Astrocyte (in vitro differentiated cells and primary cell): ENCODE measurements around the gene FOXA1. TPM values are rescaled to one million over a fixed set of nuclear protein-coding genes. Genes with fewer than 3 reads are reported as not detected.

Experiments
- DNase-seq: peaks from one replicate; pipeline ENCODE4 v3.0.0-alpha.2; 2010; ENCODE audit warnings: low read depth
- FAIRE-seq: peaks from 2 replicates; lab custom pipeline; 2011; peaks lifted over from hg19 to GRCh38; lab: Jason Lieb, UNC
- H2AFZ ChIP-seq: 2 replicates; pipeline ENCODE4 v1.6.0; 2012; ENCODE audit warnings: low read depth, low read length, inconsistent platforms
- H3K27ac ChIP-seq: 2 replicates; pipeline ENCODE4 v1.5.1; 2011; ENCODE audit warnings: low read depth, low read length, inconsistent platforms
- H3K27me3 ChIP-seq: 2 replicates; pipeline ENCODE4 v1.6.0; 2011; ENCODE audit warnings: low read length, inconsistent platforms; ENCODE audit not compliant: insufficient read depth
- H3K36me3 ChIP-seq: 2 replicates; pipeline ENCODE4 v1.5.1; 2011; ENCODE audit warnings: low read length, inconsistent platforms; ENCODE audit not compliant: insufficient read depth
- H3K4me1 ChIP-seq: 2 replicates; pipeline ENCODE4 v1.5.1; 2011; ENCODE audit warnings: low read length, inconsistent platforms; ENCODE audit not compliant: insufficient read depth
- H3K4me2 ChIP-seq: 2 replicates; pipeline ENCODE4 v1.6.0; 2012; ENCODE audit warnings: low read length, inconsistent platforms
- H3K4me3 ChIP-seq: 2 replicates; pipeline ENCODE4 v1.5.1; 2011; ENCODE audit warnings: low read depth, mild to moderate bottlenecking, low read length, inconsistent platforms; ENCODE audit not compliant: insufficient read depth
- H3K79me2 ChIP-seq: 2 replicates; pipeline ENCODE4 v1.6.0; 2012; ENCODE audit warnings: mild to moderate bottlenecking, low read length, inconsistent platforms; ENCODE audit not compliant: insufficient read depth
- H3K9ac ChIP-seq: 2 replicates; pipeline ENCODE4 v1.6.0; 2012; ENCODE audit warnings: mild to moderate bottlenecking, low read length, inconsistent platforms
- H3K9me3 ChIP-seq: 2 replicates; pipeline ENCODE4 v1.5.1; 2012; ENCODE audit warnings: low read depth, mild to moderate bottlenecking, low read length, inconsistent platforms; ENCODE audit not compliant: insufficient read depth
- H4K20me1 ChIP-seq: 2 replicates; pipeline ENCODE4 v1.6.0; 2012; ENCODE audit warnings: low read length, inconsistent platforms; ENCODE audit not compliant: insufficient read depth
- H3K27ac Mint-ChIP-seq: one replicate; pipeline ENCODE4 v1.8.0; 2021; ENCODE audit warnings: mild to moderate bottlenecking, mixed read lengths; ENCODE audit not compliant: unreplicated experiment
- H3K27me3 Mint-ChIP-seq: one replicate; pipeline ENCODE4 v1.8.0; 2021; ENCODE audit warnings: low read depth, mixed read lengths; ENCODE audit not compliant: unreplicated experiment
- H3K36me3 Mint-ChIP-seq: one replicate; pipeline ENCODE4 v1.8.0; 2021; ENCODE audit warnings: low read depth, mixed read lengths; ENCODE audit not compliant: unreplicated experiment
- H3K4me1 Mint-ChIP-seq: one replicate; pipeline ENCODE4 v1.8.0; 2021; ENCODE audit warnings: low read depth, mixed read lengths; ENCODE audit not compliant: unreplicated experiment
- H3K4me3 Mint-ChIP-seq: one replicate; pipeline ENCODE4 v1.8.0; 2021; ENCODE audit warnings: mild to moderate bottlenecking, moderate library complexity, mixed read lengths; ENCODE audit not compliant: unreplicated experiment
- H3K9me3 Mint-ChIP-seq: one replicate; pipeline ENCODE4 v1.8.0; 2021; ENCODE audit warnings: mild to moderate bottlenecking, mixed read lengths; ENCODE audit not compliant: unreplicated experiment
- EZH2 ChIP-seq: IDR thresholded peaks from 2 replicates; pipeline ENCODE4 v1.6.1; 2012; ENCODE audit warnings: mild to moderate bottlenecking, low read length, inconsistent platforms; ENCODE audit not compliant: insufficient read depth
- total RNA-seq: library from RNA; stranded (reverse); gene quantifications from 2 replicates; pipeline ENCODE4 v1.2.1, GENCODE V29; 2021
- TF ChIP-seq, protein P1 (sequence below): IDR thresholded peaks from 2 replicates; pipeline ENCODE4 v1.5.1; 2011; ENCODE audit warnings: low read depth, mild to moderate bottlenecking, inconsistent platforms, low read length, moderate library complexity; ENCODE audit not compliant: insufficient read depth

FOXA1 gene
- total RNA-seq, 1 donor from 2014 or later = 0.11 TPM

DNA sequence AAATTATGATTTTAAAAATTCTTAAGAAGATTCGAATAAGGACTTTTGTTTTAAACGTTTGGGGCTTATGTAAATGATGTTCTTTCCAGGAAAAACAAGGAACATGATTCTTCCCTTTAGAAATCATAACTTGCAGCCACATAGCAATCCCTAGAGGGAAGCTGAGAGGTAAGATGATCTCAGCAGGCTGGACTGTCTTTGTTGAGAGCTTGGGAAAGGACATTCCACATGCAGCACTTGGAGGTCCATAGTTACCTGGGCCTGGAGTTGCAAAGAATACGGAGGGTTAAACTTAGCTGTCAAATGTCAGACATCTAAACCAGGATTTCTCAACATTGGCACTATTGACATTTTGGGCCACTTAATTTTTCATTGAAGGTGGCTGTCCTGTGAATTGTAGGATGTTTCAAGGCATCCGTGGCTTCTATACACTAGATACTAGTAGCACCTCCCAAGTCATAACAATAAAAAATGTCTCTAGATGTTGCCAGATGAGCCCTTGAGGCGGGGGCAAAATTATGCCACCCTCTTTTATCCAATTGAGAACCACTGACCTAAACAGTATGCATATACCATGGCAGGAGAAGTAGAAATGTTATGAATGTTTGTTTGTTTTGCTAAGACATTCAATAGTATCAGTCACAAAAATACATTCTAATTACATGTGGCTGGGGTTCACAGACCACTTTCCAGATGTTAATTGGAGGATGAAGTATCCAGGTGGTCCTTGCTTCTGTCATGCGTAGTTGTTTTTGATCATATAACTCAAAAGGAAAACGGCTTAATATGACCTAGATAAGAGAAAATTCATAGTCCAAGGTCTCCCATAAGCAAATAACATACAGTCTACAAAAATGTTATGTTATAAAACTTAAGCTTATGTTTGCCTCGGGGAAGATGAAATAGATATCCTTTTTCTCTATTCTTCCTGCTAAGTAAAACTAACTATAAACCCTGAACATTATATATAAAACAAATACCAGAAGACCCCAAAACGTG is 30.8 kb upstream of the FOXA1 start:
- FAIRE-seq (no peak), DNase-seq (no peak)
- Mint-ChIP-seq H3K36me3 (no peaks in the 10 kb centered on the region), H3K4me1 (no peaks in the 10 kb centered on the region), H3K27ac (no peak overlapping the region), H3K9me3 (peaks cover 11% of the 10 kb centered on the region), H3K27me3 (peaks cover 30% of the 10 kb centered on the region), H3K4me3 (no peak overlapping the region)
- no peak overlapping the region for H3K9ac ChIP-seq
- H3K27ac ChIP-seq = no peak overlapping the region
- H4K20me1 ChIP-seq = no peaks in the 10 kb centered on the region
- no peaks in the 10 kb centered on the region for H3K9me3 ChIP-seq
- H3K27me3 ChIP-seq = no peaks in the 10 kb centered on the region
- no peak overlapping the region for H3K4me3 ChIP-seq
- H2AFZ ChIP-seq = no peak overlapping the region
- TF ChIP-seq, protein P1, sequence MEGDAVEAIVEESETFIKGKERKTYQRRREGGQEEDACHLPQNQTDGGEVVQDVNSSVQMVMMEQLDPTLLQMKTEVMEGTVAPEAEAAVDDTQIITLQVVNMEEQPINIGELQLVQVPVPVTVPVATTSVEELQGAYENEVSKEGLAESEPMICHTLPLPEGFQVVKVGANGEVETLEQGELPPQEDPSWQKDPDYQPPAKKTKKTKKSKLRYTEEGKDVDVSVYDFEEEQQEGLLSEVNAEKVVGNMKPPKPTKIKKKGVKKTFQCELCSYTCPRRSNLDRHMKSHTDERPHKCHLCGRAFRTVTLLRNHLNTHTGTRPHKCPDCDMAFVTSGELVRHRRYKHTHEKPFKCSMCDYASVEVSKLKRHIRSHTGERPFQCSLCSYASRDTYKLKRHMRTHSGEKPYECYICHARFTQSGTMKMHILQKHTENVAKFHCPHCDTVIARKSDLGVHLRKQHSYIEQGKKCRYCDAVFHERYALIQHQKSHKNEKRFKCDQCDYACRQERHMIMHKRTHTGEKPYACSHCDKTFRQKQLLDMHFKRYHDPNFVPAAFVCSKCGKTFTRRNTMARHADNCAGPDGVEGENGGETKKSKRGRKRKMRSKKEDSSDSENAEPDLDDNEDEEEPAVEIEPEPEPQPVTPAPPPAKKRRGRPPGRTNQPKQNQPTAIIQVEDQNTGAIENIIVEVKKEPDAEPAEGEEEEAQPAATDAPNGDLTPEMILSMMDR = no peak
- no peak for TF ChIP-seq EZH2
- no peaks in the 10 kb centered on the region for H3K79me2 ChIP-seq
- no peak overlapping the region for H3K4me2 ChIP-seq
- H3K4me1 ChIP-seq = peaks cover 8% of the 10 kb centered on the region
- no peaks in the 10 kb centered on the region for H3K36me3 ChIP-seq

DNA sequence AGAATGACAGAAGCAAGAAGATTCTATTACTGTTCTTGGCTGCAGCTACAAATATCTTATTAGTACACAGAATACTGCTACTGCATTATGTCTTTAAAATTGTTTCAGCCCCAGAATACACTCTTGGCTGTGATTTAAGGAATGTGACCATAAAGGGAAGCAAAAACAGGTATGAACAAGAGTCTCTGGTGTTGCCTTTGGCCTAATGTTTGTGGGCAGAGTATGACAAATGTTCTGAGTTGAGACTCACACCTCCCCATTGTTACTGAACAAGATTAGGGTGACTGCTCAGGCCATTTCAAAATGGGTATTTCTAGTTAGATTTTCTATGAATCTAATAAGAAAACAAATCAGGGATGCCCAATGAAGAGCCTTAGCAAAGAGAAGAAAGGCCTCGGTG is 28.9 kb upstream of the FOXA1 start:
- Histone ChIP-seq H4K20me1 (no peaks in the 10 kb centered on the region), H3K4me1 (peaks cover 8% of the 10 kb centered on the region), H2AFZ (no peak overlapping the region), H3K36me3 (no peaks in the 10 kb centered on the region), H3K9ac (no peak overlapping the region), H3K79me2 (no peaks in the 10 kb centered on the region), H3K4me3 (no peak overlapping the region), H3K27me3 (no peaks in the 10 kb centered on the region), H3K9me3 (no peaks in the 10 kb centered on the region), H3K4me2 (peak overlapping the region; percentile 86), H3K27ac (peak overlapping the region; percentile 27)
- no peak overlapping the region for H3K4me3 Mint-ChIP-seq
- FAIRE-seq (no peak), DNase-seq (peak; percentile 3)
- no peak overlapping the region for H3K27ac Mint-ChIP-seq
- H3K36me3 Mint-ChIP-seq = no peaks in the 10 kb centered on the region
- peaks cover 3% of the 10 kb centered on the region for H3K9me3 Mint-ChIP-seq
- TF ChIP-seq, protein P1 = no peak
- TF ChIP-seq EZH2 = no peak
- no peaks in the 10 kb centered on the region for H3K4me1 Mint-ChIP-seq
- peaks cover 36% of the 10 kb centered on the region for H3K27me3 Mint-ChIP-seq
